Measurements from ENCODE around the gene OR2H2.

OR2H2 gene

DNA sequence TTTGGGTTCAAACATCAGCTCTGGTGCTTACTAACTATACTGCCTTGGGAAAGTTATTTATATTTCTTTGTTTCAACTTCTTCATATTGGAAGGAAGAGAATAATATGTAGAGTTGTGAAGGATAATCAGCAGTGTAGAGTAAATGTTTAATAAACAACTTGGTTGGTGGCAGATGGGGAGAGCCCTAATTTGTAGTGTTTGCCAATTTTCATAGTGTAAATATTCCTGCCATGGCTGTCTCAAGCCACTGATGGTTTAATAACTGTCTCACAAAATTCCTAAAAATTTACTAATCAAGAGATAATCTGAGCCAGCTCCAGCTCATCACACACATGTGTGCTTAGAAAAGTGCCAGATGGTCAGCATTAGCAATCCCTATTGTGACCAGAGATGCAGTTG is at the start of gene OR2H2:
Gene OR2H2 (plus strand): TSS at position 301 of the 400 bp plus-strand sequence. CDS start 2,824 bp downstream, outside the sequence.
- no peak within 1 kb of the TSS for H3K4me3 ChIP-seq (ENCODE audit: low read length)
- DNase-seq (ENCODE audit: low read depth), result no peak
- TF ChIP-seq, protein P1, sequence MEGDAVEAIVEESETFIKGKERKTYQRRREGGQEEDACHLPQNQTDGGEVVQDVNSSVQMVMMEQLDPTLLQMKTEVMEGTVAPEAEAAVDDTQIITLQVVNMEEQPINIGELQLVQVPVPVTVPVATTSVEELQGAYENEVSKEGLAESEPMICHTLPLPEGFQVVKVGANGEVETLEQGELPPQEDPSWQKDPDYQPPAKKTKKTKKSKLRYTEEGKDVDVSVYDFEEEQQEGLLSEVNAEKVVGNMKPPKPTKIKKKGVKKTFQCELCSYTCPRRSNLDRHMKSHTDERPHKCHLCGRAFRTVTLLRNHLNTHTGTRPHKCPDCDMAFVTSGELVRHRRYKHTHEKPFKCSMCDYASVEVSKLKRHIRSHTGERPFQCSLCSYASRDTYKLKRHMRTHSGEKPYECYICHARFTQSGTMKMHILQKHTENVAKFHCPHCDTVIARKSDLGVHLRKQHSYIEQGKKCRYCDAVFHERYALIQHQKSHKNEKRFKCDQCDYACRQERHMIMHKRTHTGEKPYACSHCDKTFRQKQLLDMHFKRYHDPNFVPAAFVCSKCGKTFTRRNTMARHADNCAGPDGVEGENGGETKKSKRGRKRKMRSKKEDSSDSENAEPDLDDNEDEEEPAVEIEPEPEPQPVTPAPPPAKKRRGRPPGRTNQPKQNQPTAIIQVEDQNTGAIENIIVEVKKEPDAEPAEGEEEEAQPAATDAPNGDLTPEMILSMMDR (conservative IDR thresholded peaks at IDR 0.05; ENCODE audit: low read length), result no peak

DNA sequence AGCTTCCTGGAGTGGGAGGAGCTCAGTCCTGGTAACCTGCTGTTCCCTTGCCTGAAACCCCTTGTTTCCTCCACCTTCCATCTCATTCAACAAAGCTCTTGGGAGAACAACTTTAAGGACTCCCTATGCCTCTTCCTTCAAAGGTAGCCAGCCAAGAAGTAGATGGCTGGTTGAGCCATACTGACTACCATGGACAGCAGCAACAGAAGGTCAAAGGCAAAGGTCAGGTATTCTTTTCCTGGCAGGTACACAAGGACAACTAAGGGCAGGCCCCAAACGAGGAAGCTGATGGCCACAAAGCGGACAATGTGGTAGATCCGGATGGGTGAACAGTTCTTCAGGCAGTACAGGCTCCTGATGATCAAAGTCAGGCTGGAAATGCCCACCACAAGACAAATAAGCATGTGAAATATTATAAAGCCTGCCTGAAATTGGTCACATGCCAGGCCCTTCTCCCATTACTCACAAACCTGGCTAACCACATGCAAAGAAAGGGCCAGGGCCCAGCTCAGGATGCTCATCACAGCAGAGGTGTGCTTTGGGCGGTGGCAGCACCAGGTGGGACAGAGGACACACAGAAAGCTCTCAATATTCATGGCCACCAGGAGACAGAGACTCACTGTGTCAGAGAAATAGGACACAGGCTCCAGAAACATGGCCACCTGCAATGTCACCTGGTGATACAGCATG is 47.1 kb upstream of the OR2H2 start:
- no peak overlapping the region for H3K4me3 ChIP-seq (ENCODE audit: low read length)
- DNase-seq (ENCODE audit: low read depth), result no peak
- TF ChIP-seq, protein P1 (conservative IDR thresholded peaks at IDR 0.05; ENCODE audit: low read length), result no peak

DNA sequence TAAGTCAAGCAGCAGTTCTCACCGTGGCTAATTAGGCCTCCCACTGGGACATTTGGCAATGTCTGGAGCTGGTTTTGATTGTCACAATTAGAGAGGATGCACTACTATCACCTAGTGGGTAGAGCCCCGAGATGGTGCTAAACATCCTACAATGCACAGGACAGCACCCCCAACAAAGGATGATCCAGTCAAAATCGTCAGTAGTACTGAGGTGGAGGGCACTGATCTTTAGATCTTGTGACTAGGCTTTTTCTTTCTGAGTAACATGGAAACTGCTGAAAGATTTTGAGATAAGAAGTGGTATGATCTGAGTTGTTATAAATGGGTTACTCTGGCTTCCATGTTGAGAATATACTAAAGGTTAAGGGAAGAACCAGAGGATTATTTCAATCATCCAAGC is 37.3 kb upstream of the OR2H2 start:
- TF ChIP-seq, protein P1 (conservative IDR thresholded peaks at IDR 0.05; ENCODE audit: low read length), result no peak
- DNase-seq (ENCODE audit: low read depth), result no peak
- no peak overlapping the region for H3K4me3 ChIP-seq (ENCODE audit: low read length)

DNA sequence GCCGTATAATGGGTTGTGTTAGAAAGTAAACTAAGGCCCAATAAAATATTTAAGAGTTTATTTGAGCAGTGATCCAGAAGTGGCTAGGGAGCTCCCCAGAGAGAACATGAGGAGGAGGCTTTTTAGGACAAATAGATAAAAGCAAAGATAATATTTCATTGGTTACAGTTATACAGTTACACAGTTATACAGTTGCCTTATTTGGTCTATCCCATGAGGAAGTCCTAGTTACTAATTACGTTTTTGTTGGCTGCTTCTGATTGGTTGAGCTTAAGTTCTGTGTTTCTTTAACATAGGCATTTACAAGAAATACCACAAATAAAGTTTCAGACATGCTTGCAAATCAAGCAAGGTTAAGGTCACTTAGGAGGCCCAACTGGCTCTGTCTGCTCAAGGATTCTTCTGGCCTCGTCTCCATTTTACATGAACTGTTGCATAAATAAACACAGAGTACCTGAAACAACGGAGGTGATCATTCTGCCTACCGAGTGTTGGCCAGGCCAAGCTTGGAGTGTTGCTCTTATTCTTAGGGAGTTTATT is 32.3 kb upstream of the OR2H2 start:
- TF ChIP-seq, protein P1 (conservative IDR thresholded peaks at IDR 0.05; ENCODE audit: low read length), result no peak
- no peak overlapping the region for H3K4me3 ChIP-seq (ENCODE audit: low read length)
- DNase-seq (ENCODE audit: low read depth), result peak; percentile 66

DNA sequence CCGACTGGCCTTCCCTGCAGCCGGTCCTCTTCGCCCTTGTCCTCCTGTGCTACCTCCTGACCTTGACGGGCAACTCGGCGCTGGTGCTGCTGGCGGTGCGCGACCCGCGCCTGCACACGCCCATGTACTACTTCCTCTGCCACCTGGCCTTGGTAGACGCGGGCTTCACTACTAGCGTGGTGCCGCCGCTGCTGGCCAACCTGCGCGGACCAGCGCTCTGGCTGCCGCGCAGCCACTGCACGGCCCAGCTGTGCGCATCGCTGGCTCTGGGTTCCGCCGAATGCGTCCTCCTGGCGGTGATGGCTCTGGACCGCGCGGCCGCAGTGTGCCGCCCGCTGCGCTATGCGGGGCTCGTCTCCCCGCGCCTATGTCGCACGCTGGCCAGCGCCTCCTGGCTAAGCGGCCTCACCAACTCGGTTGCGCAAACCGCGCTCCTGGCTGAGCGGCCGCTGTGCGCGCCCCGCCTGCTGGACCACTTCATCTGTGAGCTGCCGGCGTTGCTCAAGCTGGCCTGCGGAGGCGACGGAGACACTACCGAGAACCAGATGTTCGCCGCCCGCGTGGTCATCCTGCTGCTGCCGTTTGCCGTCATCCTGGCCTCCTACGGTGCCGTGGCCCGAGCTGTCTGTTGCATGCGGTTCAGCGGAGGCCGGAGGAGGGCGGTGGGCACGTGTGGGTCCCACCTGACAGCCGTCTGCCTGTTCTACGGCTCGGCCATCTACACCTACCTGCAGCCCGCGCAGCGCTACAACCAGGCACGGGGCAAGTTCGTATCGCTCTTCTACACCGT is 31.5 kb upstream of the OR2H2 start:
- peak; percentile 68 for DNase-seq (ENCODE audit: low read depth)
- H3K4me3 ChIP-seq (ENCODE audit: low read length), result no peak overlapping the region
- TF ChIP-seq, protein P1 (conservative IDR thresholded peaks at IDR 0.05; ENCODE audit: low read length), result no peak; the same call in 1 of the 2 replicates

DNA sequence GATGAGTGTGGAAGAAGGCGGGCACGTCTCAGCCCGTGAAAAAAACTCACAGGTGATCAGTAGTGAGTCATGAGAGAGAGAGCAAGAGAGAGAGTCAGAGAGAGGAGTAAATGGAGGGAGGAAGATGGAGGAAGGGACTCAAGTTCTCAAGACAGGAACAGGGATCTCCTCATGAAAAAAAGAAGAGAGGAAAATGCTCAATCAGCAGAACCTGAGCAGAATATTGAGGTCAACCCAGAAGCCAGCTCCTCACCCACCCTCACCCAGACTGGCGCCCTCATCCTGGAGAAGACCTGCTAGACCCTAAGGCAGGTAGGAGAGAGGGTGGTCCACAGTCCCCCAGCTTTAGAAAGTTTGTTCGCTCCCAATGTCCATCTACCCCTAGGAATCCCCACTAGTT is 30.2 kb upstream of the OR2H2 start:
- no peak for DNase-seq (ENCODE audit: low read depth)
- TF ChIP-seq, protein P1 (conservative IDR thresholded peaks at IDR 0.05; ENCODE audit: low read length), result no peak
- H3K4me3 ChIP-seq (ENCODE audit: low read length), result no peak overlapping the region

All from AG10803 (cell line).